SHP77 treated with DMSO at 0.1 percent for 48 hours (cell line): ENCODE results near the gene C12orf60.
A peak's percentile ranks its signal among the peaks of the same experiment; 100 is the strongest.
"Not testable (repeated sequence)": the region's sequence is repeated elsewhere in the genome, so short reads cannot be mapped to it uniquely, and the experiment has no call there.

Experiments
- DNase-seq: peaks from one replicate; lab custom pipeline; 2025; lab: John Stamatoyannopoulos, UW

C12orf60 gene, protein sequence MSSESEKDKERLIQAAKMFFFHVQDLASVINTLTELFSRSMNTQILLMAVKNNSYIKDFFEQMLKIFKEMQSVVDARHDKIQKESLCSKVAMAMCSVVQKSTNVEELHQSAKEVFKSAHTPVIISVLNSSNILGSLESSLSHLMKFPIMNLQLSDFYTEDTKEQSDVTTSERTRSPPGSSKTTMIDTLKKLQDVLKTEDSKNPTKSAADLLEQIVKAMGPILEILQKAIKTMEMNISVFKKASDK

GRCh38 chr12:14803011-14803829 is at the start of gene C12orf60, which contains the start of gene WBP11:
Gene C12orf60, plus strand, starts transcription at chr12:14803670. Its CDS starts 19,266 bp downstream, at chr12:14822936.
Gene WBP11, minus strand, starts transcription at chr12:14803478. Its CDS starts 2,095 bp downstream, at chr12:14801383.
- peak; percentile 88 for DNase-seq

DNA sequence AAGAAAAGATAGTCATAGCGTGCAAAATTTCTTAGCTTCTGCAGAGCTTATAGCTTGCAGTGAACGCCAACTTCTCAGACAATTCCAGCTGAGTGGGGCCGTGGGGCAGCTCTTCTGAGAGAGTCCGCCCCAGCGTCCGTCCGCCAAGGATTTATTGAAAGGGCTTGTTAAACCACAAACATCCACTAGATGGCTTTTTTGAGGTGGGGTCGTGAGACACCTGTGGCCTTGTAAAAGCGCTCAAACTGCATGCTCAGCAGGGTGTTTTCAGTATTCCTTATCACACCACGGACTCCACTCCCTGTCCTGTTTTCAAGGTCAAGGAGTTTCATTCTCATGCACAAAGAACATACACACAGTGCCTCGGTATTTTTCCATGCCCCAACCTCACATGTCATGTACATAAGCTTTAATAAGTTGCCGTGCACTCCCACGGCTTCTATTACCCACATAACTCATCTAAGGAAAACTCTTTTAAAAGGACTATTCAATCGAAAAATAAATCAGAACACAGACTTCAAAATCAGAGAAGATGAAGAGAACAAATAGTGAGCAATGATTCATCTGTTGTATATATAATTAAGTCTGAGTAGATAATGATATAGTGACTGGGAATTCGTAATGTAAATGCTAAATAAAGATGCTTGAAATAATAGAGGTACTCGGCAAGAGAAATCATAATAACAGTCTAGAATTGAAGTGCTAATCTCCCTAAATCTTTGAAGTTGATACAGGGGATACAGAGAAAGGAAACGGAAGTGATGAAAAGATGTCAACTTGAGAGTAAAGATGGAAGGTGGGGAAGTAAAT is 46.9 kb upstream of the C12orf60 start:
- DNase-seq: no peak

DNA sequence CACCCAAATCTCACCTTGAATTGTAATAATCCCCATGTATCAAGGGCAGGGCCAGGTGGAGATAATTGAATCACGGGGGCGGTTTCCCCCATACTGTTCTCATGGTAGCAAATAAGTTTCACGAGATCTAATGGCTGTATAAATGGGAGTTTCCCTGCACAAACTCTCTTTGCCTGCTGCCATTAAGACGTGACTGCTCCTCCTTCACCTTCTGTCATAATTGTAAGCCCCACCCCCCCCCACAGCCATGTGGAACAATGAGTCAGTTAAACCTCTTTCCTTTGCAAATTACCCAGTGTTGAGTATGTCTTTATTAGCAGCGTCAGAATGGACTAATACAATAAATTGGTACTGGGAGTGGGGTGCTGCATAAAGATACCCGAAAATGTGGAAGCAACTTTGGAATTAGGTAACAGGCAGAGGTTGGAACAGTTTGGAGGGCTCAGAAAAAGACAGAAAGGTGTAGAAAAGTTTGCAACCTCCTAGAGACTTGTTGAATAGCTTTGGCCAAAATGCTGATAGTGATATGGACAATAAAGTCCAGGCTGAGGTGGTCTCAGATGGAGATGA is 43.7 kb upstream of the C12orf60 start:
- not testable (repeated sequence) for DNase-seq

DNA sequence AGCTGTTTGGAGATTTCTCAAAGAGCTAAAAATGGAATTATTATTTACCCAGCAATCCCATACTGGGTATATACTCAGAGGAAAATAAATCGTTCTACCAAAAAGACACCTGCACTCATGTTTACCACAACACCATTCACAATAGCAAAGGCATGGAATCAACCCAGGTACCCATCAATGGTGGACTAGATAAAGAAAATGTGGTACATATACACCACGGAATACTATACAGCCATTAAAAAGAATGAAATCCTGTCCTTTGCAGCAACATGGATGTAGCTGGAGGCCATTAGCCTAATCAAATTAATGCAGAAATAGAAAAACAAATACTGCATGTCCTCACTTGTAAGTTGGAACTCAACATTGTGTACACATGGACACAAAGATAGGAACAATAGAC is 38.1 kb upstream of the C12orf60 start:
- DNase-seq: no peak

DNA sequence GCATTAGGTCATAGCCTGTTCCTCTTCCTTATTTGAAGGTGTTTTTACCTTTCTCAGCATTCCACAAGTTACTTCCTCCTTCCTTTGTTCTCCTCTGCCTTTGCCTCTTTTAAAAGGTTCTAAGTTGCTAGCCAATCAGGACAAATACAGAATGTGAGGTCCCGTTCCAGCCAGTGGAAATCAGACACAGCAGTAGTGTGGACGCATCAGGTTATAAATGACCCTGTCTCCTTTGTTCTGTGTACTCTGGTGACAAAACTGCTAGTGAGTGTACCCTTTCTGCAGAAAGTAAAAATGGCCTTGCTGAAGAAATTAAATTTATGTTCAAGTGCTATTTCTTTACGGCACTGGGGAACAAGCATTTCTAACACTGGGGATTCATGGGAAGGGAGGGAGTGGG is 37.5 kb upstream of the C12orf60 start:
- DNase-seq: not testable (repeated sequence)

- no peak for DNase-seq
These were observed 36.7 kb upstream of the C12orf60 start for GRCh38 chr12:14766649-14767215.

- no peak for DNase-seq
These were observed 35.9 kb upstream of the C12orf60 start for GRCh38 chr12:14767617-14768016.

DNA sequence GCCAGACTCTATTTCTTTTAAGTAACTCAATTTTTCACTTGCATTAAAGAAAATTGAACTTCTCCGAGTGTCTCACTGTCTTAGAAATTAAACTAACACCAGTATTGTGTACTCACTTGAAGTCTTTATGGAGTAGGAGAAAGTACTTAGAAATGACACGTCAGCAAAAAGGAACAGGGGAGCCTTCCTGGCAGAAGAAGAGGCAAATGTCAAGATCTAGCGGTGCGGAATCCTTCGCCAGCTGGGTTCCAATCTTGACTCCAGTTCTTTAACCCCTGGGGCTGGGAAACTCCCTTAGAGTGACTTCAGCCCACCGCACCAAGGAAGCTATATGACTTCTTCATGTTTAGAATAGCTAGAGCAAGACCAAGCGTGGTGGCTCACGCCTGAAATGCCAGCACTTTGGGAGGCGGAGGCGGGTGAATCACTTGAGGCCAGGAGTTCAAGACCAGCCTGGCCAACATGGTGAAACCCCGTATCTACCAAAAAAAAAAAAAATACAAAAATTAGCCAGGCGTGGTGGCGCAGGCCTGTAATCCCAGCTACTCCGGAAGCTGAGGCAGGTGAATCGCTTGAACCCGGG is 34.6 kb upstream of the C12orf60 start:
- DNase-seq: no peak

- DNase-seq: no peak
These were observed 34.0 kb upstream of the C12orf60 start for GRCh38 chr12:14769466-14769968.

DNA sequence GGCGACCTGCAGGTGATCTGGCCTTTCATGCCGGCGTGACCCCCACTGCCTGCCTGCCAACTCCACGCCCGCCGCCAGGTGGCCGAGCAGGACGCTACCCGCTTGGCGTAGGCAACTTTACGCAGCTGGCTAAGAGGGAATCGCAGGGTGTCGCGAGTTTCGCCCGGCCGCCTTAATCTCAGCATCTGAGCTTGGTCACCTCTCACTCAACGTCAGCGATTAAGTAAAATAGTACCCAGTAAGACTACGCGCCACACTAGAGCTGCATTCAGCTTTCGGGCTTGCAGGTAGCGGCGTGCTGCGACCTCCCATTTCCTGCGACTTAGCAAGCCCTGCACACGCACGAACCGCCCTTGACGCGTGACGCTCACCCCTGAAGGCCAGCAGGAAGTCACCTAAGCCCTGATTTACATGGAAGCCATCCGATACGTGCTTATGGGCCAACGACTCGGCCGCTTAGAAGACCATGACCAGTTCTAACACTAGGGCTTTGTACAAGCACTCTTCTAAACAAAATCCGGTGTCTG is 33.4 kb upstream of the C12orf60 start:
- DNase-seq: peak; percentile 28

GRCh38 chr12:14770496-14771461 is 32.7 kb upstream of the C12orf60 start:
- peak; percentile 34 for DNase-seq

DNA sequence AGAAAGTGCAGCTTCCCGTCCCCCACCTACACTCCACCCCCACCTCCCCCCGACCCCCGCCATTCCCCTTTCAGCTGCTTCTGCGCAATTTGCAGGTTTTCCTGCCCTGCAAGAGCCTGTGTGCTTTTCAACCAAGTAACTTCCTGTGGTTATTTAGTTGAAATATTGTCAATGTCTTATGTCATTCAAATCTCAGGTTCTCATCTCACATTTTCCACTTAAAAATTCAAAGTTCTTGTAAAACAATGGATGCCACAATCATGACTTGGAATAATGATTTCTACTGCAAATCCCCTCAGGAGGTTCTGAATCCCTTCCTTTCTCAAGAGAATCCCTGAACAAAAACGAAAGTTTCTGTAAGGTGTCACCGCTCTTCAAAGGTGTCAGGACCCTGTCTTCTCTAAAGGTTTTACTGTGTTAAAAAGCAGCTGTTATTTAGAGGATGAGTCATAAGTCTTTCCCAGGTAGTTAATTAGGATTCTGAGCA is 31.8 kb upstream of the C12orf60 start:
- DNase-seq: no peak

- no peak for DNase-seq
These were observed 30.5 kb upstream of the C12orf60 start for GRCh38 chr12:14772946-14773345.

DNA sequence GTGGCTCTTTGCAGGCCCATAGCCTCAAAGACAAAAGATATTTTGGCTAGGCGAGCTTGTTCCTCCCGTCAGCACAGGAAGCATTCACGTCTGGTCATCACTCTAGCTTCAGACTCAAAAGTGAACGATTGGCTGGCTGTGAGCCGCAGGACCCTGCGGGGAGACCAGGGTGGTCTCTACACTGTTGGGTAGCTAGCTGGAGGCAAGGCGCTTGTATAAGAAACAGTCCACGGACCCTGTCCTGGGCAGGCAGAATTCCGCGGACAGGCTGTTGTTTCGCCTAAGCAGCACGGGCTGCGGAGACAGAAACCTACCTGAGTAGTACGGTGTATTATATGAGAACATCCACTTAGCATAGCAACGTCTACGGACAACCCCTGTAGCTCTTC is 29.8 kb upstream of the C12orf60 start:
- no peak for DNase-seq

DNA sequence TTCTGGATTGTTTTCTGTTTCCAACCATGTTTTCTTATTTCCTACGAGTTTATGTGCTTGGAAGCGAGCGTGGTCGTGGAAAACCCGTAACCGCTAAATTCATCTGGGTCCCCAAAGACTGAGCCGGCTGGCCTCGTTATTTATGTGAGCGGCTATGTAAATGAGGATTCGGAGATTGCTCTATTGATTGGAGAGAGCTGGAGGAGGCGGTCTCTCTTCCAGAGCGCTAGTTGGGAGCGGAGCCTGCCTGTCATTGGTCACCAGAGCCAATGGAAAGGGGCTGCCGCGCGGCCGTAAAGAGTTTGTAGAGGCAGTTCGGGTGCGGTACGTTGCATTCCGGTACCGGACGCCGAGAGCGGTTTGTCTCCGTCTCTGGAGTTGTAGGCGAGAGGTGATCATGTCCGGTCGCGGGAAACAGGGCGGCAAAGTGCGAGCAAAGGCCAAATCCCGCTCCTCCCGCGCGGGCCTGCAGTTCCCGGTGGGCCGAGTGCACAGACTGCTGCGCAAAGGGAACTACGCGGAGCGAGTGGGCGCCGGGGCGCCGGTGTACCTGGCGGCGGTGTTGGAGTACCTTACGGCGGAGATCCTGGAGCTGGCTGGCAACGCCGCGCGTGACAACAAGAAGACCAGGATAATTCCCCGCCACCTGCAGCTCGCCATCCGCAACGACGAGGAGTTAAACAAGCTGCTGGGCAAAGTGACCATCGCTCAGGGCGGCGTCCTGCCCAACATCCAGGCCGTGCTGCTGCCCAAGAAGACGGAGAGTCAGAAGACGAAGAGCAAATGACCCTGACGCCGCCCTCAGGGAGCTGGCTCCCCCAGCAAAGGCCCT is 29.2 kb upstream of the C12orf60 start:
- DNase-seq: no peak

DNA sequence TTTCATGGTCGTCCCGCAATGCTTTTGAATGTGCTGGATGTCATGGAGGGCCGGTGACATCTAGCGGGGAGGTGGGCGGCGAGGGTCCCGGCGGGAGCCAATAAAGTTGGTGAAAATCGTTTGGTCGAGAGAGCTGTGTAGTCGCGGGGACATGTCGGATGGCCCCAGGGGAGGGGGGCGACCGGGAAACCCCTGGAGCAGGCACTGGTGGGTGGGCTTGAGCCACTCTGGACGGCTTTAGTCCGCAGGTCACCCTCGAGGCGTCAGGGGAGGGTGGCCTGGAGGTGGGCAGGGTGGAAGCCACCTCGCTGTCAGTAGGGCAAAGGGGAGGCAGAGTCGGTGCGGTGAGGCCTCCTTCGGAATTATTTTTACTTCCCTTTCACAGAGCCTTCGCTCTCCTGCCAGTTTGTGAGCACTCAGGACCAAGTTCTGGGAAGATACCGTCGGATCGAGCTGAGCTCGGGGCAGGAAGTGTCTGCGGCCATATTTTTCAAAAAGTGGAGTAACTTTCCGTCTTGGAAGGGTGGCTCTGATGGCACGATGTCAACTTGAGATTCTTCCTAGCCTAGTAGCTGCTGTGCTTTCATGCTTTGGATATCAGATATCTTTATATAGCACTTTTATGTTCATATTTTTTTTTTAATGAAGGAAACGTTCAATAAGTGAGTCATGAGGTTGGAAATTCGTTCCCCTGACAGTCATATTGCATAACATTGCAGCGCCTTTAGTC is 28.4 kb upstream of the C12orf60 start:
- no peak for DNase-seq

- no peak for DNase-seq
These were observed 27.9 kb upstream of the C12orf60 start for GRCh38 chr12:14775636-14775980.
